Fibroblast of skin of right quadriceps (primary cell): ENCODE measurements around the gene AADACL4.

Experiments
- DNase-seq: peaks from one replicate; pipeline ENCODE4 v3.0.0-alpha.2; 2013

AADACL4 gene

DNA sequence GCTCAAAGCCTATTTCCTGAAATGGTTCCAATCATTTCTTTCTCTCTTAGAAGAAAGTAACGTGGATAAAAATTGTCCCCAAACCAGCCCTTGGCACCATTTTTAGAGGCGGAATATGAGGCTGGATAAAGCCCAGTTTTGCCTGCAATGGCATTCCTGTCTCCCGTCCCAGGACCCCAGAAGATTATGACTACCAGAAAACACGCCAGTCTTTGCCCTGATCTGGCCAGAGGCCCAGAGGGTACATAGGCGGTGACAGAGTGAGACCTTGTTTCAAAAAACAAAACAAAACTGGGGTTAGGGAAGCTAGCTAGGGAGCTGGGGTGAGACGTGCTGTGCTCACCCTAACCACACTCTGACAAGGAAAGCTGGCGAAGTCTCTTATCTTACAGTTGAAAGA, at the start of gene AADACL4:
TSS of gene AADACL4 (plus strand) at position 301 of the 400 bp plus-strand sequence. CDS start 462 bp downstream, outside the sequence.
- no peak for DNase-seq

DNA sequence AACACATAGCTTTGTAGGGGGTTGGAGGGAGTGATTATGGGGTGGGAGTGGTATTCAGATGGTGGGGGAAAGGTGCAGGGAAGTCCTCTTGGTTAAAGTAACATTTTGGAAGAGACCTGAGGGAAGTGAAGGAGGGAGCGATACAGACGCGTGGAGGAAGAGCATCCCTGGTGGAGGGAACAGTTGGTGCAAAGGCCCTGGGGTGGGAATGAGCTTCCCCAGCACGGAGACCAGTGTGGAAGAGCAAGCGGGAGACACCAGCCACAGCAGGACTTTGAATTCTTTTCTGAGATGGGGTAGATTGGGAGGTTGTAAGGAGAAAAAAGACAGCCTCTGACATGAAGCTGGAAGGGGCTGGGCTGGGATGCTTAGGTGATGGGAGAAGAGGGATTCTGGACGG, 49.4 kb upstream of the AADACL4 start:
- no peak for DNase-seq

DNA sequence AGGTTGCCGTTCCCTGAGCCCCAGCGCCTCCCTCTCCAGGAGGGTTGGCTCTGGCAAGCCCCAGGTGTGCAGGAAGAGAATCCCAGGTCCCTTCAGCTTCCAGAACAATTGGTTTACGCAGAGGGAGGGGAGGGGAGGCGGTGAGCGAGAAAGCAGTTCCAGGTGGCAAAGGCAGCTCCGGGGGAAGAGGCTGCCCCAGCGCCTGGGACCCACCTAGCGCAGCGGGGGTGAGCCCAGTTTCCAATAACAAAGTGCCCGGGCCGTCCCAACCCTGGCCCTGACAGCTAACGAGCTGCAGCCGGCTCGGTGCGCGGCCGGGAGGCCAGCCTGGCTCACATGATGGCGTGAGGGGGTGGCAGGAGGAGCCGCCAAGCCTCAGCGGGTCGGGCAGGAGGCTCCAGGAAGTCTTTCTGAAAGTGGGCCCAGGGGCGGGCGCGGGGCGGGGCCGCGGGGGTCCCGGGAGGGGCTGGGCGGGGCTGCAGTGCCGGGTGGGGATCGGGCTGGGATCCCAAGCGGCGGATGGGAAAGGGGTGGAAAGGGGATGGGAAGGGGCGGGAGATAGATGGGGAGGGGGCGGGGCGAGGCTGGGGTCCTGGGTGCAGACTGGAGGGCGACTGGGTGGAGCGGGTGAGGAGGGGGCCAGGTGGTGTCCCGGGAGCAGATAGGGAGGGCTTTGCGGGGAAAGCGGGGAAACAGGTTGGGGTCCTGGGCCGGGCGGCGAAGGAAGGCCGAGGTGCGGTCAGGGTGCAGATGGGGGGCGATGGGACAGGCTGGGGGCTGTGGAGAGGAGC, 48.7 kb upstream of the AADACL4 start:
- DNase-seq, result peak; percentile 65

DNA sequence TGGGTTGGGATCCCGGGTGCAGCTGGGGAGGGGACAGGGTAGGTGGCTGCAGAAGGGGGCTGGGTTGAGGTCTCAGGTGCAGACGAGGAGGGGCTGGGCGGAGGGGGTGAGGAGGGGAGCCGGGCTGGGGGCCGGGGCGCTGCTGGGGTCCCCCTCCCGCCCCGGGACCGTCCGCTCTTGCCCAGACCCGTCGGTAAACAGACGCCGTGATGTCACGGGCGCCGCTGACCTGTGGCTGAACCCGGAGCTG, 48.2 kb upstream of the AADACL4 start:
- DNase-seq, result no peak

GRCh38 chr1:12596007-12596821, 47.7 kb upstream of the AADACL4 start:
- peak; percentile 98 for DNase-seq

- DNase-seq, result no peak
Measured at GRCh38 chr1:12597792-12598191, 46.1 kb upstream of the AADACL4 start.

GRCh38 chr1:12598974-12599373, 44.9 kb upstream of the AADACL4 start:
- no peak for DNase-seq

- no peak for DNase-seq
Measured at GRCh38 chr1:12599657-12600056, 44.2 kb upstream of the AADACL4 start.

GRCh38 chr1:12600335-12600734, 43.5 kb upstream of the AADACL4 start:
- DNase-seq, result no peak

- DNase-seq, result peak; percentile 35
Measured at GRCh38 chr1:12600880-12601633, 42.8 kb upstream of the AADACL4 start.

DNA sequence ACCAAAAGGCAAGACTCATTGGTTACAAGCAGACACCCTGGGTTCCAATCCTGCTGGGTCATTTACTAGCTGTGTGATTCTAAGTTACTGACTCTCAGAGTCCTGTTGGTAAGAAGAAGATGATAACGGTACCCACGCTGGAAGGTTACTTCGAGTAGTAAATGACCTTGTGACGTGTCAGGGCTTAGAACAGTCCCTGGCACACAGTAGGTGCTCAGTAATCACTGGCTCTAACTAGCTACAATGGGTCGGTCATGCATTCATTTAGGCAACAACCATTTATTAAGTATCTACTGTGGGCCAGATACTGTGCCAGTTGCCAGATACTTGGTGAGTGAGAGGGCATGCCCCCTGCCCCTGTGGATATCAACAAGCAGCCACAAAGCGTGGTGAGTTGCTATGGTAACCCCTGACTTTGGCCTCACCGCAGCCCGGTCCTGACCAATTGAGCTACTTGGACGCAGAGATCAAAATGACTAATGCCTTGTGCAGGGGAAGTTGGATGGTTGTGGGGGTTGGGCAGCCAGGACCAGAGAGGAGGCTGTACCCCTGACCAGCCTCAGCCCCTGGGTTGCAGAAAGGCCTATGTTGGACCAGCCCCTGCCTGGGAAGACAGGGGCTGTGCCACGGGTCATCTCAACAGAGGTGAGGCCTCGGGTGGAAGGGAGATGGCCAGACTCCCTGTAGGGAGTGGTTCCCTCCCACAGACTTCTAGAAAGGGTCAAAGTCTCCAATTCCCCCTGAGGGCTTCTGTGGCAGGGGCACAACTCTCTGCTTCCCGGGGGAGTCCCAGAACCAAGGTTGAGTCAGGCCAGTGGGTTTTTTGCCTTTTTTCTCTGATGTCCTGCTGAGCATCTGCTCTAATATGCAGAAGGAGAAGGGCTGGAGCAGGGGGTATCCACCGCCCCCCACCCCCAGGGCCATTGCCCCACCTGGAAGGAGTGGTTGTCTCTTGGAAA, 41.9 kb upstream of the AADACL4 start:
- DNase-seq, result no peak

DNA sequence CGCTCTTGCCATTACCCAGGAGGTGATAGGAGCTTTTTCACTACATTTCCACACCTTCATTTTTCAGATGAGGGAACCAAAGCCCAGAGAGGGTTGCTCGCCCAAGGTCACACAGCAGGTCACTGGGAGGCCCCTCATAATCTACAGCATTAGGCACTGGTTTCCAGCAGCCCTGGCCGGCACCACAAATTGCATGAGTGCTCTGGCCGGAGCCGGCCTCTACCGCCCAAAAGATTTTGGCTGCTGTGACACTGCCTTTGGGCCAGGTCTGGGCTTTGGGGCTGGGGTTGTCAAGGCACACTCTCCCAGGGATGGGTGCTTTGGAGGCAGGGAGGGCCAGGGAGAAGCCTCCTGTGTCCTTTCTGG, 41.2 kb upstream of the AADACL4 start:
- no peak for DNase-seq

- DNase-seq, result no peak
Measured at GRCh38 chr1:12603224-12603623, 40.7 kb upstream of the AADACL4 start.

DNA sequence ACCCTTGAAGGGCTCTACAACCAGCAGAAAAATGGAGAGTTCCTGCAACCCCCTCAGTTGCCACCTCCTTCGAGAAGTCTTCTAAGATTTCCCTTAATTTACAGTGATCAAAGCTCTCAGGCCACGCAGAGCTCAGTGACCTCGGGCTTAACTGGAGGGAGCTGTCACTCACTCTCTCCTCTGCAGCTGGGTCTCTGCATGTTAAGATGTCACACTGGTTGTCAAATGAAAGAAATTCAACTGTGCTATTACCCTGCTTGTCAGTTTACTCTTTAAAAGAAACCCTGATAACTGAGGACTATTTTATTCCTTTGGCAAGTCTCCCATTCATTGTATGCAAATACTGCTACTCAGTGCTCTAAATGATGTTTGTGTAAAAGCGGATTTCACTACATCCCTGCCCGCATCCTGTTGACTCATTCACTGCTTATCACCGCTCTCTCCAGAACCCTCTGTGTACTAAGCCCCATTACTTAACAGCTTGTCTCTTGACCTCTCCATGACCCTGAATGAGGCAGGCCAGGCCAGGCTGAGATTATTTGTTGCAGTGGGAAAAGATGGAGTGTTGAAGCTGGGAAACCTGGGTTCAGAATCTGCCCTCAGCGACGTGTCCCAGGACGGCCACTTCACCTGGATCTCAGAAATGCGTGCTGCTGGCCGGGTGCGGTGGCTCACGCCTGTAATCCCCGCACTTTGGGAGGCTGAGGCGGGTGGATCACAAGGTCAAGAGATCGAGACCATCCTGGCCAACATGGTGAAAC, 39.6 kb upstream of the AADACL4 start:
- peak; percentile 98 for DNase-seq

- DNase-seq, result no peak
Measured at GRCh38 chr1:12604986-12605385, 38.9 kb upstream of the AADACL4 start.

DNA sequence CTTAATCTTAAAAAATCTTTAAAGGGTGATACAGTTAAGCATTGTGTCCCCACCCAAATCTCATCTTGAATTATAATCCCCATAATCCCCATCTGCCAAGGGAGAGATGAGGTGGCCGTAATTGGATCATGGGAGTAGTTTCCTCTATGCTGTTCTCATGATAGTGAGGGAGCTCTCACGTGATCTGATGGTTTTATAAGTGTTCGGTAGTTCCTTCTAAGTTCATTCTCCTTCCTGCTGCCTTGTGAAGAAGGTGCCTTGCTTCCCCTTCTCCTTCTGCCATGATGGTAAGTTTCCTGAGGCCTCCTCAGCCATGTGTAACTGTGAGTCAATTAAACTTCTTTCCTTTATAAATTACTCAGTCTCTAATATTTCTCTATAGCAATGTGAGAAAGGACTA, 36.6 kb upstream of the AADACL4 start:
- DNase-seq, result no peak

DNA sequence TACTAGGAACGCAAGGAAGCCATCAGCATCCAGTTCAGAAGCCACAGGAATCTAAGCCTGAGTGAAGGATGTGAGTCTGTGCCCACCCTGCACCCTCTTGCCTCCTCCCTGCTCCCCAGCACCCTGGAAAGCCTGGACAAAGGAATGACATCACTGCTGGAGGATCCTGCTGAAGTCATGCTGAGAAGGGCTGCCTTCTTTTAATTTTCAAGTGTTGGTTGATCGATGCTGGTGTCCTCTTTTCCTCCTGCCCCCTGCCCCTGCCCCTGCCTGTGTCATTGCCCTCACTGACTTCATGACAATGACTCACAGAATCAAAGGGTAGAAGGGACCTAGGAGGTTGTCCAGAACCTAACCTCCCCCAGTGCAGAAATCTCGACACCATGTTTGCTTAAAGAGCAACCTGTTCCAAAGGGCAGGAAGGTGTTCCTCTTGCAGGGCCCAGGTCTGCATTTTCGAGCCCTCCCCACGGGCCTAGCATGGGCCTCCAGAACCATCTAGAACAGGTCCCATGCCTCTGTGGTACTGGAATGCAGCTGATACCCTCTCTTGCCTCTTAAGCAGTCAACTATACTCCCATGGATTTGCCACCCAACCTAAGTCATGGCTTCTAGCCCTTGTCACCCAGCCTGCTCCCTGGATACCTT, 35.5 kb upstream of the AADACL4 start:
- DNase-seq, result no peak

GRCh38 chr1:12609469-12610003, 34.3 kb upstream of the AADACL4 start:
- DNase-seq, result no peak

DNA sequence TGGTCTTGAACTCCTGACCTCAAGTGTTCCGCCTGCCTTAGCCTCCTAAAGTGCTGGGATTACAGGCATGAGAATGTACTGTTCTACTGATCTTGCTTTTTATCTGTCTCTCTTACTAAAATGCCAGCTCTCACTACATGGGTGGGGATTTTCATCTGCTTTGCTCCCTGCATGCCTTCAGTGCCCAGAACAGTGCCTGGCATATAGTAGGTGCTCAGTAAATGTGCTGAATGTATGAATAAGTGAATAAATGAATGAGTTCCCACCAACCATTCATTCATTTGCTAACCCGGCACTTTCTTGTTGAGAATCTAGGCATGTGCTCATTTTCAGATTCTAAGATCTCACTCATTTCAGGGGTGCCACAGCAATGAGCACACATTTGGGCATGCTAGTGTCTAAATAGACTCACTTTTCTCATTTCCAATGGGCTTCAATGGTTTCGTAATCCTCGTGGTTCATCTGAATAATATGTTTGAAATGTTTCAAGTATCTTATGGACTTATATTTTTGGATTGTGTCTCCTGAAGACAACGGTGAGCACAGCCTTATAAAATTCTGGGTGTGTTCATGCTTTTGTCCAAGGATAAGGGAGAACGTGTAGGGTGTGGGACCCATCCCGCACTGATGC, 33.5 kb upstream of the AADACL4 start:
- DNase-seq, result peak; percentile 83

- no peak for DNase-seq
Measured at GRCh38 chr1:12610941-12611340, 32.9 kb upstream of the AADACL4 start.

DNA sequence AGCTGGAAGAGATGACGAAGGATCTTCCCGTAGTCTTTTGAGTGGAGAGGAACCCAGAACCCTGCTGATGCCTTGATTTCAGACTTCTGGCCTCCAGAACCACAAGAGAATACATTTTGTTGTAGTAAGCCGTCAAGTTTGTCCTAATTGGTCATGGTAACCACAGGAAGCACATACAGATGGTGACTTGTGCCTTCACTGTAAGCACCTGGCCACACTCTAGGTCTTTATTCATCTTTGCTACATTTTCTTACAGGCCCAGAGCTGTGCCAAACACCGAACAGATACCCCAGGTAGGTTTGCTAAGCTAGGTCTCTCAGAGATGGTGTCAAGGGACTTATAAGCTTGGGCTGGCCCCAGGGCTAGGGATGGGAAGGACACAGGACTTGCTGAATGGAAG, 30.7 kb upstream of the AADACL4 start:
- no peak for DNase-seq
